ENCODE data around the gene EFNA4. TPM values are rescaled to one million over a fixed set of nuclear protein-coding genes. Genes with fewer than 3 reads are reported as not detected.

EFNA4 gene
- total RNA-seq, 1 experiment from 2014 or later, result 17.0 TPM

GRCh38 chr1:155110826-155111225 lies 47.3 kb downstream of the EFNA4 start:
- H3K27me3 ChIP-seq (replicated peaks; ENCODE audit: insufficient read depth, low read depth, low read length, poor library complexity), result no peaks in the 10 kb centered on the region
- intact Hi-C loops (cut with micrococcal nuclease; ENCODE audit: unreplicated experiment), result no loop called here
- H3K27ac ChIP-seq (ENCODE audit: low read depth, low read length, poor library complexity, severe bottlenecking), result no peak overlapping the region
- BruUV-seq (replicated peaks), result no TSS peak
- no peaks in the 10 kb centered on the region for H3K4me1 ChIP-seq (ENCODE audit: insufficient read depth, low read length, poor library complexity, severe bottlenecking)
- DNase-seq (ENCODE audit: low spot score), result no peak
- H3K4me3 ChIP-seq (ENCODE audit: low read depth, low read length, poor library complexity, severe bottlenecking), result no peak overlapping the region
- no peaks in the 10 kb centered on the region for H3K9me3 ChIP-seq (ENCODE audit: low read depth, low read length, poor library complexity, severe bottlenecking)
- ChIA-PET POLR2A (ENCODE audit: low non-redundant PET) (no interaction called here), CTCF (no interaction called here)
- TF ChIP-seq CTCF (conservative IDR thresholded peaks at IDR 0.05; ENCODE audit: low read depth, low read length) (no peak), EZH2 (IDR thresholded peaks at IDR 0.05; ENCODE audit: borderline replicate concordance, low read depth, low read length, poor library complexity, severe bottlenecking) (no peak)
- H3K36me3 ChIP-seq (ENCODE audit: insufficient read depth, low read length, poor library complexity, severe bottlenecking), result no peaks in the 10 kb centered on the region

- ChIA-PET CTCF (interaction anchor here (0.6 kb wide), 1 partner anchor 158 kb away, joined by 3 read pairs; the partner anchor contains the start of gene PBXIP1), POLR2A (ENCODE audit: low non-redundant PET) (no interaction called here)
- no TSS peak for BruUV-seq (replicated peaks)
Observed at GRCh38 chr1:155113450-155113980, 50.0 kb downstream of the EFNA4 start.

GRCh38 chr1:155116113-155116764 lies 52.7 kb downstream of the EFNA4 start:
- ChIA-PET CTCF (interaction anchor here (2.7 kb wide), 1 partner anchor 51 kb away, joined by 9 read pairs; no protein-coding TSS in a partner anchor), POLR2A (ENCODE audit: low non-redundant PET) (no interaction called here)
- no peak for DNase-seq (ENCODE audit: low spot score)
- Histone ChIP-seq H3K27ac (ENCODE audit: low read depth, low read length, poor library complexity, severe bottlenecking) (no peak overlapping the region), H3K27me3 (replicated peaks; ENCODE audit: insufficient read depth, low read depth, low read length, poor library complexity) (no peaks in the 10 kb centered on the region), H3K36me3 (ENCODE audit: insufficient read depth, low read length, poor library complexity, severe bottlenecking) (no peaks in the 10 kb centered on the region), H3K4me1 (ENCODE audit: insufficient read depth, low read length, poor library complexity, severe bottlenecking) (no peaks in the 10 kb centered on the region), H3K9me3 (ENCODE audit: low read depth, low read length, poor library complexity, severe bottlenecking) (no peaks in the 10 kb centered on the region), H3K4me3 (ENCODE audit: low read depth, low read length, poor library complexity, severe bottlenecking) (no peak overlapping the region)
- BruUV-seq (replicated peaks), result no TSS peak
- TF ChIP-seq EZH2 (IDR thresholded peaks at IDR 0.05; ENCODE audit: borderline replicate concordance, low read depth, low read length, poor library complexity, severe bottlenecking), result no peak
- intact Hi-C loops (cut with micrococcal nuclease; ENCODE audit: unreplicated experiment), result no loop called here

More at GRCh38 chr1:155113450-155113980, 50.0 kb downstream of the EFNA4 start:
- no peaks in the 10 kb centered on the region for H3K36me3 ChIP-seq (ENCODE audit: insufficient read depth, low read length, poor library complexity, severe bottlenecking)
- H3K9me3 ChIP-seq (ENCODE audit: low read depth, low read length, poor library complexity, severe bottlenecking), result no peaks in the 10 kb centered on the region
- H3K4me1 ChIP-seq (ENCODE audit: insufficient read depth, low read length, poor library complexity, severe bottlenecking), result no peaks in the 10 kb centered on the region
- intact Hi-C loops (cut with micrococcal nuclease; ENCODE audit: unreplicated experiment), result no loop called here
- TF ChIP-seq EZH2 (IDR thresholded peaks at IDR 0.05; ENCODE audit: borderline replicate concordance, low read depth, low read length, poor library complexity, severe bottlenecking) (no peak), CTCF (conservative IDR thresholded peaks at IDR 0.05; ENCODE audit: low read depth, low read length) (no peak)
- H3K27me3 ChIP-seq (replicated peaks; ENCODE audit: insufficient read depth, low read depth, low read length, poor library complexity), result no peaks in the 10 kb centered on the region
- no peak overlapping the region for H3K27ac ChIP-seq (ENCODE audit: low read depth, low read length, poor library complexity, severe bottlenecking)
- H3K4me3 ChIP-seq (ENCODE audit: low read depth, low read length, poor library complexity, severe bottlenecking), result no peak overlapping the region
- no peak for DNase-seq (ENCODE audit: low spot score)
